Stomach (tissue), 9 donors: ENCODE results near the gene GEMIN8. TPM values are rescaled to one million over a fixed set of nuclear protein-coding genes. Genes with fewer than 3 reads are reported as not detected.

Experiments used
- DNase-seq, 2 donors: peaks; one replicate each; pipeline versions ENCODE4 v3.0.0 to v3.0.0-alpha.2; 2013 to 2019
- H3K27ac ChIP-seq, 5 donors: fragments of 200-600 bp in 4 of 5; sonication (generic) in 4 of 5; one replicate each; pipeline ENCODE4 v1.5.1; 2013 to 2019; ENCODE audit warnings: mild to moderate bottlenecking in 1 of 5, moderate library complexity in 1 of 5
- H3K27me3 ChIP-seq, 3 donors: fragments of 200-600 bp; sonication (generic); one replicate each; pipeline ENCODE4 v1.5.1; 2017 to 2019; ENCODE audit warnings: mixed run types in 1 of 3
- H3K36me3 ChIP-seq, 4 donors: fragments of 200-600 bp; sonication (generic); 1 replicate in 3 of 4; 2 replicates in 1 of 4; pipeline ENCODE4 v1.5.1; 2016 to 2019
- H3K4me1 ChIP-seq, 4 donors: fragments of 200-600 bp; sonication (generic); one replicate each; pipeline ENCODE4 v1.5.1; 2016 to 2019
- H3K4me3 ChIP-seq, 4 donors: fragments of 200-600 bp; sonication (generic) in 3 of 4; one replicate each; pipeline ENCODE4 v1.5.1; 2016 to 2019; ENCODE audit warnings: mild to moderate bottlenecking in 1 of 4
- H3K9me3 ChIP-seq, 4 donors: fragments of 200-600 bp; sonication (generic); one replicate each; pipeline ENCODE4 v1.5.1; 2016 to 2019
- CTCF ChIP-seq, 7 experiments: fragments of 450-650 bp in 4 of 7; fragments of 200-600 bp in 3 of 7; sonication (generic) in 3 of 7; IDR thresholded peaks; one replicate each; pipeline ENCODE4 v1.5.1; 2016 to 2019; ENCODE audit warnings: antibody characterized with exemption in 7 of 7, control low read depth in 2 of 7, mild to moderate bottlenecking in 1 of 7
- EP300 ChIP-seq: sonication (generic); formaldehyde crosslinking; IDR thresholded peaks from one replicate; pipeline ENCODE4 v1.6.1; 2017; ENCODE audit warnings: antibody characterized with exemption
- POLR2A ChIP-seq, 4 donors: fragments of 450-650 bp; IDR thresholded peaks; one replicate each; pipeline ENCODE4 v1.6.1; 2016; ENCODE audit warnings: antibody characterized with exemption in 4 of 4, control low read depth in 2 of 4, mild to moderate bottlenecking in 1 of 4, moderate library complexity in 1 of 4
- POLR2AphosphoS5 ChIP-seq, 3 donors: sonication (generic); formaldehyde crosslinking; IDR thresholded peaks; one replicate each; pipeline ENCODE4 v1.6.1; 2016; ENCODE audit warnings: antibody characterized with exemption in 3 of 3
- WGBS, 5 donors: extraction: QIAGEN DNeasy Blood & Tissue Kit in 3 of 5; methylation state at CpG; one replicate each; pipeline versions ENCODE4 v1.1.5 to v1.1.7; 2013 to 2018; 5-methylcytosine and 5-hydroxymethylcytosine counted together
- intact Hi-C: fragments of 100-400 bp; cut with DNase I; formaldehyde crosslinking; loops from one replicate; pipeline ENCODE4 v1.15.1; 2023; ENCODE audit warnings: low total_unique reads
- polyA plus RNA-seq, 3 donors: library from polyadenylated mRNA; stranded (reverse); fragments of 200-250 nt; gene quantifications; one replicate each; pipeline ENCODE4 v1.2.3, GENCODE V29; 2013
- total RNA-seq, 5 donors: library from RNA; depleted of rRNA; stranded (reverse); fragments of >200 nt; gene quantifications; one replicate each; pipeline versions ENCODE4 v1.1.0 to v1.2.3, GENCODE V29; 2014 to 2016
- donor health status: healthy with polysubstance abuse.
- donor health status: Bipolar disorder and iron deficiency.
- donor health status: healthy.

The GEMIN8 gene
- total and polyA plus RNA-seq, 8 donors, result 4.3 to 33.5 (median 14.7) TPM

- peaks cover 0 to 5% (median 0%) of the 10 kb centered on the region in 4 donors for H3K9me3 ChIP-seq
- no peak for TF ChIP-seq EP300
- no peak for TF ChIP-seq POLR2A (IDR thresholded peaks at IDR 0.05)
- no peak for TF ChIP-seq CTCF (IDR thresholded peaks at IDR 0.05)
- TF ChIP-seq POLR2AphosphoS5 (IDR thresholded peaks at IDR 0.05), result no peak
- no peak for DNase-seq
- intact Hi-C loops, result no loop called here
- 82 to 93% (median 84%) methylated on average over 4 of the region's 4 CpGs for WGBS, 5 donors
- H3K27me3 ChIP-seq, result no peaks in the 10 kb centered on the region
- H3K27ac ChIP-seq, result no peak overlapping the region
- peaks cover 0 to 65% (median 19%) of the 10 kb centered on the region in 4 donors for H3K36me3 ChIP-seq
- no peak overlapping the region for H3K4me3 ChIP-seq
- no peaks in the 10 kb centered on the region for H3K4me1 ChIP-seq
Observed at GRCh38 chrX:14014526-14014925, 15.2 kb downstream of the GEMIN8 start.

GRCh38 chrX:14013054-14013453 is 16.6 kb downstream of the GEMIN8 start:
- no peak for DNase-seq
- Histone ChIP-seq H3K4me1 (no peaks in the 10 kb centered on the region), H3K27ac (no peak overlapping the region), H3K27me3 (no peaks in the 10 kb centered on the region), H3K36me3 (peaks cover 0 to 66% (median 23%) of the 10 kb centered on the region in 4 donors), H3K4me3 (no peak overlapping the region), H3K9me3 (peaks cover 0 to 5% (median 0%) of the 10 kb centered on the region in 4 donors)
- 70 to 90% (median 84%) methylated on average over 4 of the region's 4 CpGs for WGBS, 5 donors
- TF ChIP-seq EP300 (no peak), CTCF (IDR thresholded peaks at IDR 0.05) (no peak), POLR2A (IDR thresholded peaks at IDR 0.05) (no peak), POLR2AphosphoS5 (IDR thresholded peaks at IDR 0.05) (no peak)
- intact Hi-C loops, result no loop called here

- H3K36me3 ChIP-seq, result peaks cover 0 to 72% (median 27%) of the 10 kb centered on the region in 4 donors
- no peaks in the 10 kb centered on the region for H3K4me1 ChIP-seq
- 92 to 99% (median 97%) methylated on average over 3 of the region's 3 CpGs for WGBS, 5 donors
- DNase-seq, result no peak
- no peaks in the 10 kb centered on the region for H3K27me3 ChIP-seq
- peaks cover 0 to 5% (median 0%) of the 10 kb centered on the region in 4 donors for H3K9me3 ChIP-seq
- intact Hi-C loops, result no loop called here
- no peak for TF ChIP-seq CTCF (IDR thresholded peaks at IDR 0.05)
- TF ChIP-seq EP300, result no peak
- no peak for TF ChIP-seq POLR2A (IDR thresholded peaks at IDR 0.05)
- TF ChIP-seq POLR2AphosphoS5 (IDR thresholded peaks at IDR 0.05), result no peak
- H3K4me3 ChIP-seq, result no peak overlapping the region
- no peak overlapping the region for H3K27ac ChIP-seq
Observed at GRCh38 chrX:14010566-14010965, 19.1 kb downstream of the GEMIN8 start.

GRCh38 chrX:14006540-14006939 is 23.2 kb downstream of the GEMIN8 start:
- 64 to 83% (median 78%) methylated on average over 9 to 10 of the region's 10 CpGs for WGBS, 5 donors
- H3K4me3 ChIP-seq, result no peak overlapping the region
- no peak for DNase-seq
- intact Hi-C loops, result no loop called here
- peaks cover 0 to 59% (median 23%) of the 10 kb centered on the region in 4 donors for H3K36me3 ChIP-seq
- H3K27ac ChIP-seq, result no peak overlapping the region
- no peaks in the 10 kb centered on the region for H3K27me3 ChIP-seq
- H3K9me3 ChIP-seq, result no peaks in the 10 kb centered on the region
- no peaks in the 10 kb centered on the region for H3K4me1 ChIP-seq
- TF ChIP-seq POLR2AphosphoS5 (IDR thresholded peaks at IDR 0.05) (no peak), EP300 (no peak), CTCF (IDR thresholded peaks at IDR 0.05) (no peak), POLR2A (IDR thresholded peaks at IDR 0.05) (no peak)
